HL-60 (cell line): Measurements from ENCODE around the gene R3HDM1.

Source experiments
- CTCF ChIP-seq: IDR thresholded peaks from one replicate; pipeline ENCODE4 v1.5.1; 2011; ENCODE audit warnings: low read length, control low read depth, inconsistent platforms; ENCODE audit not compliant: insufficient read depth
- POLR2AphosphoS5 ChIP-seq: IDR thresholded peaks from 2 replicates; pipeline ENCODE4 v1.6.1; 2012; ENCODE audit warnings: low read depth

GRCh38 chr2:135679125-135679524 is 147.8 kb downstream of the R3HDM1 start:
- no peak for TF ChIP-seq POLR2AphosphoS5
- TF ChIP-seq CTCF, result no peak
